Prostate gland (tissue), 2 donors: Measurements from ENCODE around the gene CTTNBP2NL.

Experiments used
- CTCF ChIP-seq, 4 experiments: fragments of 200-600 bp in 2 of 4; fragments of 450-650 bp in 2 of 4; sonication (generic) in 2 of 4; IDR thresholded peaks; 1 replicate in 3 of 4; 2 replicates in 1 of 4; pipeline ENCODE4 v1.5.1; 2016 to 2019; ENCODE audit warnings: antibody characterized with exemption in 4 of 4, mild to moderate bottlenecking in 2 of 4, moderate library complexity in 2 of 4
- POLR2A ChIP-seq: fragments of 450-650 bp; IDR thresholded peaks from one replicate; pipeline ENCODE4 v1.6.1; 2016; ENCODE audit warnings: antibody characterized with exemption, mild to moderate bottlenecking

DNA sequence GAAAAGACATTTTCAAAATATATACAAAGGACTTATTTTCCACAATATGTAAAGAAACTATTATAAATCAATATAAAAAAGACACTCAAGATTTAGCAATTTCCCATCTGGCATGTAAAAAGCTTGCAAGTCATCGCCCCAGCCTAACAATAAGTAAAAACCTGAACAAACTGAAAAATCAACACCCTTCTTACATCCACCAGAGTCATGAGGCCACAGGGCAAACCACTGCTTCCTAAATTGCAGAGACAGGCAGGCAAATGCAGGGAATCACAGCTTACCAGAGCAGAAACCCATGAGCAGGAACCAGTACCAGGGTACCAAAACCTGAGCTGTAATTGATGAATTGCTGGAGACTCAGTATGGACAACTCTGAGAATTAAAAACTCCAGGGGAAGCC, 96.1 kb downstream of the CTTNBP2NL start:
- TF ChIP-seq CTCF (IDR thresholded peaks at IDR 0.05) (no peak), POLR2A (no peak)
